ENCODE results near the gene EEPD1. TPM values are rescaled to one million over a fixed set of nuclear protein-coding genes. Genes with fewer than 3 reads are reported as not detected.

EEPD1 gene
- total RNA-seq, 1 donor from 2014 or later = 6.5 TPM

DNA sequence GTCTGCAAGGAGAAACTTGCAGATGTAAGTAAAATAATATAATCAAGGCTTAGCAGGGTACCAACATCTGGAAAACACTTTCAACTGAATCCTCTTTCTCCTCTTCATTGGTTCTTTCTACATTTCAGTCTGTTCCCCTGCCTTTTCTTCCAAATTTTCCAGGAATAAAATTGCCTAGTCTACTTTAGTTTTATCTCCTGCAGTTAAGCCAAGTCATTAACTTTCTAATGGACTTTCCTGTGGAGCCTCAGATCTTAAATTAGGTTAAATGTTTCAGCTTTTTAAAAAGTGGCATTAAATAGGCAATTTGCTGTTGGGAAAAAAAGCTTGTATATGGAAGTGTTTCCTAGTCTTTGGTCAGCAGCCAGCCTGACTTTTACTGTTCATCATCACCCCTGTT lies 70.8 kb downstream of the EEPD1 start:
- Mint-ChIP-seq H3K9me3 (peaks cover 2% of the 10 kb centered on the region), H3K4me1 (peaks cover 4% of the 10 kb centered on the region), H3K27ac (no peak overlapping the region), H3K4me3 (no peak overlapping the region), H3K27me3 (ENCODE audit: insufficient read depth, low read depth) (peaks cover 2% of the 10 kb centered on the region), H3K36me3 (no peaks in the 10 kb centered on the region)
- Histone ChIP-seq H3K9ac (no peak overlapping the region), H4K20me1 (ENCODE audit: low read depth) (no peaks in the 10 kb centered on the region), H3K79me2 (ENCODE audit: low read depth) (no peaks in the 10 kb centered on the region), H3K36me3 (no peaks in the 10 kb centered on the region), H3K27ac (no peak overlapping the region), H3K4me1 (no peaks in the 10 kb centered on the region), H3K27me3 (no peaks in the 10 kb centered on the region), H3K4me3 (no peak overlapping the region), H3F3A (ENCODE audit: low read depth) (no peaks in the 10 kb centered on the region), H3K9me3 (ENCODE audit: low read depth) (no peaks in the 10 kb centered on the region), H2AFZ (replicated peaks) (no peak overlapping the region), H3K4me2 (no peak overlapping the region)
- DNase-seq (ENCODE audit: low spot score) = no peak
- no peak for TF ChIP-seq EZH2 (IDR thresholded peaks at IDR 0.05)
- TF ChIP-seq, protein P1, sequence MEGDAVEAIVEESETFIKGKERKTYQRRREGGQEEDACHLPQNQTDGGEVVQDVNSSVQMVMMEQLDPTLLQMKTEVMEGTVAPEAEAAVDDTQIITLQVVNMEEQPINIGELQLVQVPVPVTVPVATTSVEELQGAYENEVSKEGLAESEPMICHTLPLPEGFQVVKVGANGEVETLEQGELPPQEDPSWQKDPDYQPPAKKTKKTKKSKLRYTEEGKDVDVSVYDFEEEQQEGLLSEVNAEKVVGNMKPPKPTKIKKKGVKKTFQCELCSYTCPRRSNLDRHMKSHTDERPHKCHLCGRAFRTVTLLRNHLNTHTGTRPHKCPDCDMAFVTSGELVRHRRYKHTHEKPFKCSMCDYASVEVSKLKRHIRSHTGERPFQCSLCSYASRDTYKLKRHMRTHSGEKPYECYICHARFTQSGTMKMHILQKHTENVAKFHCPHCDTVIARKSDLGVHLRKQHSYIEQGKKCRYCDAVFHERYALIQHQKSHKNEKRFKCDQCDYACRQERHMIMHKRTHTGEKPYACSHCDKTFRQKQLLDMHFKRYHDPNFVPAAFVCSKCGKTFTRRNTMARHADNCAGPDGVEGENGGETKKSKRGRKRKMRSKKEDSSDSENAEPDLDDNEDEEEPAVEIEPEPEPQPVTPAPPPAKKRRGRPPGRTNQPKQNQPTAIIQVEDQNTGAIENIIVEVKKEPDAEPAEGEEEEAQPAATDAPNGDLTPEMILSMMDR (IDR thresholded peaks at IDR 0.05) = no peak
- no peak for TF ChIP-seq EZH2phosphoT487 (IDR thresholded peaks at IDR 0.05)

DNA sequence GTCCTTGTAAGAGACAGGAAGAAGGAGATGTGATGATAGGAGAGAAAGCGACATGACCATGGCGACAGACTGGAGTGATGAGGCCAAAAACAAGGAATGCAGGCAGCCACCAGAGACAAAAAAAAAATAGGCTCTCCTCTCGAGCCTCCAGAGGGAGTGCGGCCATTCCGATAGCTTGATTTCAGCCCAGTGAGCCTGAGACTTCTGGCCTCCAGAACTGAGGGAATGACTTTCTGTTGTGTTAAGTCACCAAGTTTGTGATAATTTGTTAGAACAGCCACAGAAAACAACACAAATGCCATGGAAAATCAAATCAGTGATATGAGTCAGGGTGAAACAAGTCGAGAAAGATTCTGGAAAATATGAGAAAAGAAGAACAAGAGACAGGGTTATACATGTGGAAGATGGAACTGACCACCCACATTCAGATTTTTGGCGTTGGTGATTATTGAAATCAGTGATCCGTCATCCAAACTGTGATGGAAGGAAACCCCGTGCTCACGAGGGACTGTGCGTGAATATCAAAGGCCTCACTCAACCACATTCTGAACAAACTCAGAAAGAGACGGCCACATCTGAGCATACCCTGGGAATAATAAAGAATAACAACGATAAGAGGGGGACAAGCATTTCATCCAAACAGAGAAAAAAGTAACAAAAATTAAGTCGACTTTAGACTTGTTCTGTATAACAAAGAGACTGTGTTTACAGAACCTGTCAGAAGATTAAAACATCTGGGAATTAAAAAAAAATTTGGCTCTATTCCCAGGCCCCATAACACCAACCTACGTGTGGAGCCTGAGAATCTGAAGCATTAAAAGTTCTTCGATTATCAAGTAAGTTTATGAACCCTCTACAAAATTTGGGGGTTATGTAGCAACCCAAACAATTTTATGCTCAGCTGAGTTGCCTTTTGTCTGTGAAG lies 72.1 kb downstream of the EEPD1 start:
- peaks cover 5% of the 10 kb centered on the region for H3K27me3 Mint-ChIP-seq (ENCODE audit: insufficient read depth, low read depth)
- H3K27ac Mint-ChIP-seq = no peak overlapping the region
- H3K9me3 Mint-ChIP-seq = peaks cover 2% of the 10 kb centered on the region
- Histone ChIP-seq H3K36me3 (no peaks in the 10 kb centered on the region), H4K20me1 (ENCODE audit: low read depth) (no peaks in the 10 kb centered on the region), H3F3A (ENCODE audit: low read depth) (no peaks in the 10 kb centered on the region), H3K27me3 (no peaks in the 10 kb centered on the region), H3K9ac (no peak overlapping the region), H3K4me1 (no peaks in the 10 kb centered on the region), H3K27ac (no peak overlapping the region), H3K79me2 (ENCODE audit: low read depth) (no peaks in the 10 kb centered on the region), H3K4me3 (no peak overlapping the region), H2AFZ (replicated peaks) (no peak overlapping the region), H3K9me3 (ENCODE audit: low read depth) (no peaks in the 10 kb centered on the region), H3K4me2 (no peak overlapping the region)
- TF ChIP-seq EZH2 (IDR thresholded peaks at IDR 0.05) (no peak), EZH2phosphoT487 (IDR thresholded peaks at IDR 0.05) (no peak)
- TF ChIP-seq, protein P1 (IDR thresholded peaks at IDR 0.05) = no peak
- DNase-seq (ENCODE audit: low spot score) = no peak
- H3K4me1 Mint-ChIP-seq = peaks cover 4% of the 10 kb centered on the region
- no peaks in the 10 kb centered on the region for H3K36me3 Mint-ChIP-seq
- H3K4me3 Mint-ChIP-seq = no peak overlapping the region

DNA sequence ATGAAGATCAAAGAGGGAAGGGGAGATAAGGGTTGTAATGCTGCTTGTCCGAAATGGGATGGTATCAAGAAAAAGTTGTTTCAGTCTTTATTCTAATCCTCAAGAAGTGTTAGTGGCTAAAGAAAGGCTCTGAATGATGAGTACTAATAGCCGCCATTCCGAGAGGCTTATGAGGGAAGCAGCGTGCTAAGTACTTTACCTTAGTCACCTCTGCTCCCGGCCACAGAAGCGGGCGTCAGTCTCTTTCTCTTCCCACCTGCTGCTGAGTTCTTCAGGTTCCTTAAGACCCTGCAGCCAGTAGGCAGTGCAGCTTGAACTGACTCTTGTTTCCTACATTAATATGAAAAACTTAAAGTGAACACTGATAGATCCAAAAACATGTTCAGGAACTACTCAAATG lies 73.1 kb downstream of the EEPD1 start:
- peaks cover 2% of the 10 kb centered on the region for H3K9me3 Mint-ChIP-seq
- H3K36me3 Mint-ChIP-seq = no peaks in the 10 kb centered on the region
- TF ChIP-seq, protein P1 (IDR thresholded peaks at IDR 0.05) = no peak
- TF ChIP-seq EZH2 (IDR thresholded peaks at IDR 0.05) = no peak
- TF ChIP-seq EZH2phosphoT487 (IDR thresholded peaks at IDR 0.05) = no peak
- no peaks in the 10 kb centered on the region for H3K36me3 ChIP-seq
- H3K4me1 ChIP-seq = no peaks in the 10 kb centered on the region
- peaks cover 7% of the 10 kb centered on the region for H3K27me3 Mint-ChIP-seq (ENCODE audit: insufficient read depth, low read depth)
- H3K27ac ChIP-seq = no peak overlapping the region
- DNase-seq (ENCODE audit: low spot score) = no peak
- no peaks in the 10 kb centered on the region for H3K79me2 ChIP-seq (ENCODE audit: low read depth)
- no peak overlapping the region for H3K4me3 Mint-ChIP-seq
- H3K9ac ChIP-seq = no peak overlapping the region
- H3K4me1 Mint-ChIP-seq = peaks cover 4% of the 10 kb centered on the region
- H3K27me3 ChIP-seq = no peaks in the 10 kb centered on the region
- H4K20me1 ChIP-seq (ENCODE audit: low read depth) = no peaks in the 10 kb centered on the region
- H3K9me3 ChIP-seq (ENCODE audit: low read depth) = no peaks in the 10 kb centered on the region
- no peak overlapping the region for H3K4me3 ChIP-seq
- no peak overlapping the region for H3K27ac Mint-ChIP-seq
- H2AFZ ChIP-seq (replicated peaks) = no peak overlapping the region
- no peak overlapping the region for H3K4me2 ChIP-seq
- no peaks in the 10 kb centered on the region for H3F3A ChIP-seq (ENCODE audit: low read depth)

Data from neural progenitor cell (in vitro differentiated cells).